Measurements from ENCODE around the gene UTP4. TPM values are rescaled to one million over a fixed set of nuclear protein-coding genes. Genes with fewer than 3 reads are reported as not detected.

Gene UTP4
- total RNA-seq, 1 experiment from 2014 or later, result 26.9 TPM

DNA sequence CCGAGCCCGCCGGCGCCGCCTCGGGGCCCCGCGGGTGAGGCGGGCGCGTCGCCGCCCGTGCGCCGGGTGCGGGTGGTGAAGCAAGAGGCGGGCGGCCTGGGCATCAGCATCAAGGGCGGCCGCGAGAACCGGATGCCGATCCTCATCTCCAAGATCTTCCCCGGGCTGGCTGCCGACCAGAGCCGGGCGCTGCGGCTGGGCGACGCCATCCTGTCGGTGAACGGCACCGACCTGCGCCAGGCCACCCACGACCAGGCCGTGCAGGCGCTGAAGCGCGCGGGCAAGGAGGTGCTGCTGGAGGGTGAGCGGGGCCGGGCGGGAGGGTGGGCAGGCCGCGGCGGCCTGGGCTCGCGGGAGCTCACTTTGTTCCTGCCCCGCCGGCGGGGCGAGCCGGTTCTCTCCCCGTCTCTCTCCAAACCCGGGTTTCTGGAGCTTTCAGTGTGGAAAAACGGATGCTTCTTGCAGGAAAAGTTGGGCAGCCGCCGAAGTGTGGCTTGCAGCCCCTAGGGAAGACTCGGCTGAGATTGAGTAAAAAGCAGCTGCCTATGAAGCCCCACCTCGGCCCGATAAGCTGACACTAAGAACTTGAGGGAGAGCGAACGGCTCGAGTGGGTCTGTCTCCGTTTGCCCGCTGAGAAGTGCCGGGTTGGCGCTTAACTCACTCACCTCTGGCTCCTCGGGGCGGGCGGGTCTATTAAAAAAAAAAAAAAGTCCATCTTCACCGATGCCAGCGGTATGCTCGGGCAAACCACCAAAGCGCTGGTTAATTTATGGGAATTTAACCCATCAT, 55.2 kb downstream of the UTP4 start:
- ChIA-PET POLR2A (ENCODE audit: unreplicated experiment) (interaction anchor here (0.7 kb wide), 1 partner anchor 33 kb away, joined by 3 read pairs; no protein-coding TSS in a partner anchor), CTCF (no interaction called here)
- H3K9ac ChIP-seq (ENCODE audit: low read length), result peak overlapping the region; percentile 86
- H3K27me3 ChIP-seq (ENCODE audit: low read length), result no peaks in the 10 kb centered on the region
- H2AFZ ChIP-seq (ENCODE audit: low read length), result peak overlapping the region; percentile 46; the same call in 1 of the 2 replicates
- peaks cover 53% of the 10 kb centered on the region for H3K79me2 ChIP-seq (ENCODE audit: low read length)
- peak overlapping the region; percentile 86 for H3K4me2 ChIP-seq (ENCODE audit: low read length)
- H3K27ac ChIP-seq (ENCODE audit: low read length), result peak overlapping the region; percentile 6; the same call in 1 of the 2 replicates
- ATAC-seq (peak; percentile 34), DNase-seq (peak; percentile 36)
- no peaks in the 10 kb centered on the region for H3F3A ChIP-seq (ENCODE audit: low read length, unreplicated experiment)
- TF ChIP-seq EZH2 (IDR thresholded peaks at IDR 0.05; ENCODE audit: low read length, unreplicated experiment) (no peak), EZH2phosphoT487 (IDR thresholded peaks at IDR 0.05; ENCODE audit: borderline replicate concordance, low read length) (no peak)
- TF ChIP-seq, protein P1, sequence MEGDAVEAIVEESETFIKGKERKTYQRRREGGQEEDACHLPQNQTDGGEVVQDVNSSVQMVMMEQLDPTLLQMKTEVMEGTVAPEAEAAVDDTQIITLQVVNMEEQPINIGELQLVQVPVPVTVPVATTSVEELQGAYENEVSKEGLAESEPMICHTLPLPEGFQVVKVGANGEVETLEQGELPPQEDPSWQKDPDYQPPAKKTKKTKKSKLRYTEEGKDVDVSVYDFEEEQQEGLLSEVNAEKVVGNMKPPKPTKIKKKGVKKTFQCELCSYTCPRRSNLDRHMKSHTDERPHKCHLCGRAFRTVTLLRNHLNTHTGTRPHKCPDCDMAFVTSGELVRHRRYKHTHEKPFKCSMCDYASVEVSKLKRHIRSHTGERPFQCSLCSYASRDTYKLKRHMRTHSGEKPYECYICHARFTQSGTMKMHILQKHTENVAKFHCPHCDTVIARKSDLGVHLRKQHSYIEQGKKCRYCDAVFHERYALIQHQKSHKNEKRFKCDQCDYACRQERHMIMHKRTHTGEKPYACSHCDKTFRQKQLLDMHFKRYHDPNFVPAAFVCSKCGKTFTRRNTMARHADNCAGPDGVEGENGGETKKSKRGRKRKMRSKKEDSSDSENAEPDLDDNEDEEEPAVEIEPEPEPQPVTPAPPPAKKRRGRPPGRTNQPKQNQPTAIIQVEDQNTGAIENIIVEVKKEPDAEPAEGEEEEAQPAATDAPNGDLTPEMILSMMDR (conservative IDR thresholded peaks at IDR 0.05; ENCODE audit: low read depth, low read length), result no peak
- intact Hi-C loops (cut with micrococcal nuclease), result loop anchor here (1.0 to 5.0 kb wide), 4 partner anchors 8 to 55 kb away; partner anchors contain the start of genes CHTF8 and UTP4
- no peaks in the 10 kb centered on the region for H3K9me3 ChIP-seq (ENCODE audit: low read length)
- BruUV-seq (replicated peaks), result TSS peak; percentile 18
- peak overlapping the region; percentile 79 for H3K4me3 ChIP-seq (ENCODE audit: low read length)
- H4K20me1 ChIP-seq (ENCODE audit: low read length), result peaks cover 30% of the 10 kb centered on the region
- H3K9me2 ChIP-seq (replicated peaks; ENCODE audit: low read length), result no peaks in the 10 kb centered on the region
- H3K4me1 ChIP-seq (ENCODE audit: insufficient read depth, low read length), result peaks cover 43% of the 10 kb centered on the region
- H3K36me3 ChIP-seq (ENCODE audit: low read depth, low read length), result no peaks in the 10 kb centered on the region

DNA sequence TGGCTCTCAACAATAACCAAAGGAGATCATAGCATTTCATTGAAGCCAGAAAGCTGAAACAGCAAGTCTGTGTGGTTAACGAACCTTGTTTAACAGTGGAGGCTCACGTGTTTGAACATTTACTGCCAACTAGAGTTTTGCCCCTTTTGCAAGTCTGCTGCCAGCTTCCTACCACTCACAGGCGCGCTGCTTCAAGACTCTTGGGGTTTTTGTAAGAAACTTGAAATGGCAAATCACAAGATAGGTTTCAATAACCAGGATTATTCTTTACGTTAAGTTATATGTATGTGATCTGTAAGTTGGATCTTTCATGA, 55.7 kb downstream of the UTP4 start:
- Histone ChIP-seq H3K27me3 (ENCODE audit: low read length) (no peaks in the 10 kb centered on the region), H3K4me1 (ENCODE audit: insufficient read depth, low read length) (peaks cover 37% of the 10 kb centered on the region), H3K9me2 (replicated peaks; ENCODE audit: low read length) (no peaks in the 10 kb centered on the region), H3K9ac (ENCODE audit: low read length) (peak overlapping the region; percentile 86), H3K79me2 (ENCODE audit: low read length) (peaks cover 58% of the 10 kb centered on the region), H3F3A (ENCODE audit: low read length, unreplicated experiment) (no peaks in the 10 kb centered on the region), H3K36me3 (ENCODE audit: low read depth, low read length) (no peaks in the 10 kb centered on the region), H3K4me3 (ENCODE audit: low read length) (peak overlapping the region; percentile 79), H3K4me2 (ENCODE audit: low read length) (peak overlapping the region; percentile 86), H3K9me3 (ENCODE audit: low read length) (no peaks in the 10 kb centered on the region), H2AFZ (ENCODE audit: low read length) (peak overlapping the region; percentile 46; the same call in 1 of the 2 replicates), H3K27ac (ENCODE audit: low read length) (peak overlapping the region; percentile 6; the same call in 1 of the 2 replicates), H4K20me1 (ENCODE audit: low read length) (peaks cover 30% of the 10 kb centered on the region)
- ChIA-PET POLR2A (ENCODE audit: unreplicated experiment) (no interaction called here), CTCF (no interaction called here)
- ATAC-seq, result no peak
- intact Hi-C loops (cut with micrococcal nuclease), result loop anchor here (5.0 kb wide), 1 partner anchor 34 kb away; no protein-coding TSS in a partner anchor
- TF ChIP-seq, protein P1 (conservative IDR thresholded peaks at IDR 0.05; ENCODE audit: low read depth, low read length), result no peak
- no peak for TF ChIP-seq EZH2 (IDR thresholded peaks at IDR 0.05; ENCODE audit: low read length, unreplicated experiment)
- TSS peak; percentile 54 for BruUV-seq (replicated peaks)
- no peak for DNase-seq

DNA sequence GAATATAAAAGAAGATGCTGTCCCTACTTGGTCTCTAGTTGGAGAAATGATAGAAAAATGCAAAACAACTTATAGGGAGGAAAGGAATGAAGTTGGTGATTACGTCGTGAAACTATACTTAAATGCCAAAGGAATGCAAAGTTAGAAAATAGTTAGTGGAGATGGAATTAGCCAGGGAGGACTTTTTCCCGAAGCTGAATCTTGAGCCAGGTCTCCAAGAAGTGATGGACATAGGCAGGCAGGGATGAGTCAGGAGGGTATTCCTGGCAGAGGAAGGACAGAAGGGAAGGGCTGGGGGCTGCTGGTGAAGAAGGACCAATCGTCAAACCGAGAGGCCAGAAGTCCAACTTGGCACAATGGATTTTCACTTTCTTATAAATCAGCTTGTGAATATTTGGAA, 56.3 kb downstream of the UTP4 start:
- POLR2A ChIA-PET (ENCODE audit: unreplicated experiment), result no interaction called here
- CTCF ChIA-PET, result no interaction called here
- H3K4me3 ChIP-seq (ENCODE audit: low read length), result peak overlapping the region; percentile 79

More for the DNA sequence above, 56.3 kb downstream of the UTP4 start:
- Histone ChIP-seq H2AFZ (ENCODE audit: low read length) (no peak overlapping the region), H3K4me1 (ENCODE audit: insufficient read depth, low read length) (peaks cover 35% of the 10 kb centered on the region), H3K4me2 (ENCODE audit: low read length) (peak overlapping the region; percentile 86), H3K27ac (ENCODE audit: low read length) (no peak overlapping the region), H3F3A (ENCODE audit: low read length, unreplicated experiment) (no peaks in the 10 kb centered on the region), H3K36me3 (ENCODE audit: low read depth, low read length) (no peaks in the 10 kb centered on the region), H3K9ac (ENCODE audit: low read length) (peak overlapping the region; percentile 86), H3K27me3 (ENCODE audit: low read length) (no peaks in the 10 kb centered on the region), H3K9me3 (ENCODE audit: low read length) (no peaks in the 10 kb centered on the region), H4K20me1 (ENCODE audit: low read length) (peaks cover 32% of the 10 kb centered on the region), H3K9me2 (replicated peaks; ENCODE audit: low read length) (no peaks in the 10 kb centered on the region), H3K79me2 (ENCODE audit: low read length) (peaks cover 63% of the 10 kb centered on the region)
- peak; percentile 23 for DNase-seq
- TF ChIP-seq EZH2 (IDR thresholded peaks at IDR 0.05; ENCODE audit: low read length, unreplicated experiment), result no peak
- TF ChIP-seq EZH2phosphoT487 (IDR thresholded peaks at IDR 0.05; ENCODE audit: borderline replicate concordance, low read length), result no peak
- BruUV-seq (replicated peaks), result no TSS peak
- intact Hi-C loops (cut with micrococcal nuclease), result loop anchor here (5.0 kb wide), 1 partner anchor 34 kb away; no protein-coding TSS in a partner anchor
- ATAC-seq, result no peak

Data from PC-3 (cell line).